IPS-NIHi7 (cell line): ENCODE results near the gene CTNNAL1.
"Not testable (repeated sequence)": the region's sequence is repeated elsewhere in the genome, so short reads cannot be mapped to it uniquely, and the experiment has no call there.

Experiments used
- DNase-seq: peaks from one replicate; pipeline ENCODE4 v3.0.0; 2012; ENCODE audit warnings: mixed read lengths; ENCODE audit errors: extremely low spot score

The CTNNAL1 gene

DNA sequence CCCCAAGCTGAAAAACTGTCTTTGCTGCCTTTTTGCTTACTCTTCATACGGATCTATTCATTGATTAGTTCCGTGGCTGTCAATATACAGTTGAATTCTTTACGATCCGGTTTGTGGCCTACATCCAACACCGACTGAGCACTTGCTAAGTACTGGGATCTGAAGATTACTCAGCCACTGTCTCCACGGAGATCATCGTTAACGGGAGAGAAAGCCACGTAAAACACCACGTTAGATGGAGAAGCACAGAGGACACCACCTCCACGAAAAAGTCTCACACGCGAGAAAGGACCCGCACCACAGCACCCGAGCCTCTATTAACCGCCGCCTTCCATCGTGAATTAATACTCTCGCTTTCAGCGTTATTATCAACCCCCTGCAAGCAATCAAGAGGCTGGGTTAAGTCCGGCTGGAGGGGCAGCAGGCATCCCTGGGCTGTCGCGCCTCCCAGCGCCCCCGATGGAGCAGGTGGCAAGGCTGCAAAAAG is 80.0 kb downstream of the CTNNAL1 start:
- no peak for DNase-seq

DNA sequence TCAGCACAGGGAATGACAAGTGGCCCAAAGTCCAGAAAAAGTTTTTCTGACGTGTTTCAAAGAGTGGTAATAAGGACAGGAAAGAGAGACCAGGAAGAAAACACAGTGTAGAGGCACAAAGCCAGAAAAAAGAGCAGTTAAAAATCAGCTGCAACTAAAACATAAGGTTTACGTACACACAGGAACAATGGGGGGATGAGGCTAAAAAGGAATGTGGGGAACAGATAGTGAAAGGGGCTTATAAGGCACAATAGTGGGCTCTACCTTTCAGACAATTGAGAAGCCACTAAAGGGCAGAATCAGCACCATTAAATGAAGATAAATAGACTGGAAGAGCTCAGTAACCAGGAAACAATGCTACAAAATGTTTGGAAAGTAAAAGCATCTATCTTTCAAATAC is 84.9 kb downstream of the CTNNAL1 start:
- DNase-seq = no peak

DNA sequence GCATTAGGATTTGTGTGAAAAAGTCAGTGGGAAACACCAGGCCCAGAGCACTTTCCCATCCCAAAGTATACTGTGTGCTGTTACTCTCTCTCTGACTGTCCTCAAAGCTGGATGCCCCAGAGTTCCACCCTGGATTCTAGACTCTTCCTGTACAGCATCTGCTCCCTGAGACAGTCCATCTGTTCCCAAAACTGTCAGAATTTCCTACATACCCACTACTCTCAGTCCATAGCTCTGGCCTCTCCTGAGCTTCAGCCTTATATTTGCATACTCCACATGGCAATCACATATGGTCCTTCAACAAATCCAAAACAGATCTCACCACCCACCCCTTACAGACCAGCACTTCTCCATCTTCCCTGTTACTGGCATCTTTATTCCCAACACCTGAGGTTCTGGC is 88.8 kb downstream of the CTNNAL1 start:
- DNase-seq = no peak

GRCh38 chr9:108921200-108921599 is 92.1 kb downstream of the CTNNAL1 start:
- DNase-seq = no peak

DNA sequence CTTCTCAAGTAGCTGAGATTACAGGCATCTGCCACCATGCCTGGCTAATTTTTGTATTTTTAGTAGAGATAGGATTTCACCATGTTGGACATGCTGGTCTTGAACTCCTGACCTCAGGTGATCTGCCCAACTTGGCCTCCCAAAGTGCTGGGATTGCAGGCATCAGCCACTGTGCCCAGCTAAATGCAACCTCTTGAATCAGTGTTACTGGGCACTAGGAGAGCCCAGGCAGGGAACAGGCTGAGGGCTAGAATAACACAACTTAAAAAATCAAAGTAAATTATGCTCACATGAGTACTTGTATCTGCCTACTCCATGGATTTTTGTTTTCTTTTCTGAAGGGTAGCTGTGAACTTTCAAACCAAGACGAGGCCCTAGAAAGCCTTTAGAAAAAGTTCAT is 92.9 kb downstream of the CTNNAL1 start:
- not testable (repeated sequence) for DNase-seq

DNA sequence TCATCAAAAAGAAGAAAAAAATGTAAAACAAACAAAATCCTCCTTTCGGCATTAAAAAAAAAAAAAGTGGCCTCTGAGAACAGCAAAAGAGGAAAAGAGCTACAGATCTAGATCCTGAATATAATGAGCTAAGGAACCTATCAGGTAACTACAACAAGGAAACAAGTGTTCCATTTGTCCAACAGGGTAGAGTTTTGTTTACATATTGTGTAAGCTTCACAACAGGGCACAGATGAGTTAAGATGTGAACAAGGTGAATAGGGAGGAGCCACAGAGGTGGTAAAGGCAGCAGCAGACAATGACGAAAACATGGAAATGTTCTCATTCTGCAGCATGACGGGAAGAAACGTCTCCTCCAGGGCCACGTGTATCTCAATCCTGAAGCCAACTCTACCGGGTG is 93.8 kb downstream of the CTNNAL1 start:
- no peak for DNase-seq

- no peak for DNase-seq
Measured at GRCh38 chr9:108913391-108913790, 99.9 kb downstream of the CTNNAL1 start.

DNA sequence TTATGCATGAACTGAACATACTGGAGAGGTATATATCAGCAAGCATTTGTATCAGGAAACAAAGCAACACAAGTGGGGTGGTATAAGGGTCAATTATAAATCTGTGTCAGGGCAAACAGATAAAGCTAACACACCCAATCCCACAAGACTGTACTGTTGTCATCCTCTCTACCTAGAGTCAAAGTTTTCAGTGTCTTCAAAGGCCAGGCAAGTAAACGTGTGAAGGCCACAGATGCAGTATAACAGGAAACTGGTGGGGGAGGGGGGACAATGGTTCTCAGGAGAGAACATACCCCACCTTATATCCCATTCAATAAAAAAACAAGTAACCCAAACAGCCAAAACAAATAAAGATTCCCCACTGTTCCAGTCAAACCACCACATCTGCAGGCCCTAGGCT is 101.5 kb downstream of the CTNNAL1 start:
- no peak for DNase-seq

DNA sequence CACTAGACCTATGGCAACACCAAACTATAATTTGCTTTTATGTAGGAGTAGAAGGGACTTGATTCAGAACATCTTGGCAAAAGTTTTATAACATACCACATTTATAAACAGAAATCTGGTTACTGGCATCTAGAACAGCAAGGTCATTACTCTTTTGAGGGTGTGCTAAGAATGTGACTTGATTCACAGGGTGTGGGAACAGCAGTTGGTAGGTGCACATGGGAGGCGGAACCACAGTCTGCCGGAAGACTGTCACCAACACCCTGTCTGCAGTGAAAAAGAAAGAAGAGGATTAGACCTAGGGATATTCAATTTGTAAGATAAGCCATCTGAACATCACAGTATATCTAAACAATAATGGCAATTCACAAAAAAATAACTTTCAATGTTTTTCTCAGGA is 102.4 kb downstream of the CTNNAL1 start:
- no peak for DNase-seq

DNA sequence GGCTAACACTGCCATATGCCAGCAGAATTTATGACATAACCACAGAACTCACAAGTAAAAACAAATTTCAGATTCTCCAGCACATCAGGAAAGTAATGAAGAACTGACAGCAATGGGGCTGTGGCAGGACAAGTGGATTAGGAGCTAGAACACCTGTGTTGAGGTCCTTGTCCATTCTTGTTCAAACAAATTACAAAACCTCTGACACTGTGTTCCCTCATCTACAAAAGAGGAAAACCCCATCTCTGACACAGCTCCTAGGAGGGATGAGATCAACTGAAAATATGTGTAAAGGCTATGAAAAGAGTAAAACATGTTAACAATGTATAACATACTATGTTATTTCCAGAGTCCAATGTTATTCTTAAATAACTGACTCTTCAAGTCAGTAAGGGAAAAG is 102.9 kb downstream of the CTNNAL1 start:
- no peak for DNase-seq

GRCh38 chr9:108905494-108905893 is 107.8 kb downstream of the CTNNAL1 start:
- no peak for DNase-seq

DNA sequence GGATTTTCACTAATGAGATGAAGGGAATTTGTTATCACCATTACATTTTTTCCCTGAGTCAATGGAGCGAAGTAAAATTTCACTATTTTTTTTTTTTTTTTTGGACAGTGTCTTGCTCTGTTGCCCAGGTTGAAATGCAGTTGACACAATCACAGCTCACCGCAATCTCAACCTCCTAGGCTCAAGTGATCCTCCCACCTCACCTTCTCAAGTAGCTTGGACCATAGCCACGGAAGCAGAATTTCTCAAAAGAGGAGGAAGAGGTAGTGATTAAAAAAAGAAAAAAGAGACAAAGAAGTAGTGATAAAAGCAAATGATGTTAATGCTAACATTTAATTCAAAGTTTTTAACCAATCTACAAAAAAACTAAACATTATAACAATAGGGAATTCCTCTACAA is 109.1 kb downstream of the CTNNAL1 start:
- DNase-seq = no peak

- no peak for DNase-seq
Measured at GRCh38 chr9:108903420-108904103, 109.7 kb downstream of the CTNNAL1 start.

GRCh38 chr9:108900176-108900575 is 113.1 kb downstream of the CTNNAL1 start:
- no peak for DNase-seq

GRCh38 chr9:108899023-108899695 is 114.1 kb downstream of the CTNNAL1 start:
- not testable (repeated sequence) for DNase-seq

DNA sequence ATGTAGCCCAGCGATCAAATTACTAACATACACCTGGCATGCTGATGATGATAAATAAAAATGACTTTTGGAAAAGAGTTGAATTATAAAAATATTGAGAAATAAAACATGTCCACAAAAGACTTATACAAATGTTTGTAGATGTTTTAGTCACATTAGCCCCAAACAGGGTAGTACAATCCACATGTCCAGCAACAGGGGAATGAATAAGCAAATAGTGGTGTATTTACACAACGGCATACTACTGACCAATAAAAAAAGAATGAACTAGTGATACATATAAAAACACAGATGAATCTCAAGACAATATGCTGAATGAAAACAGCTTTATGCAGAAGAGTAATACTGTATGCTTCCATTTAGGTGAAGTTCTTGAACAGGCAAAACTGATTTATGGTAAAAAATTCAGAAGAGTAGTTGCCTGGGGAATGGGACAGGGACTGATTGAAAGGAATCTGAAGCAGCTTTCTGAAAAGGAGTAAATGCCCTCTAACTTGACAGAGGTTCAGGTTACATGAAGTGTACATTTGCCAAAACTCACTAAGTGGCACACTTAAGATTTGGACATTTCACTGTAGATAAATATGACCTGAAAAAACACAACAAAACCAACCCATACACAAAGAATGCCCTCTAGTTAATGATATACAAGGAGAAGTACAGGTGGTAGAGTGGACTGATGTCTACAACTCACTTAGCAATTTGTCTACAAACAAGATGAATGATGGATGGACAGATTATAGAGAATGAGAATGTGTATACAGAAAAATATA is 115.8 kb downstream of the CTNNAL1 start:
- no peak for DNase-seq

DNA sequence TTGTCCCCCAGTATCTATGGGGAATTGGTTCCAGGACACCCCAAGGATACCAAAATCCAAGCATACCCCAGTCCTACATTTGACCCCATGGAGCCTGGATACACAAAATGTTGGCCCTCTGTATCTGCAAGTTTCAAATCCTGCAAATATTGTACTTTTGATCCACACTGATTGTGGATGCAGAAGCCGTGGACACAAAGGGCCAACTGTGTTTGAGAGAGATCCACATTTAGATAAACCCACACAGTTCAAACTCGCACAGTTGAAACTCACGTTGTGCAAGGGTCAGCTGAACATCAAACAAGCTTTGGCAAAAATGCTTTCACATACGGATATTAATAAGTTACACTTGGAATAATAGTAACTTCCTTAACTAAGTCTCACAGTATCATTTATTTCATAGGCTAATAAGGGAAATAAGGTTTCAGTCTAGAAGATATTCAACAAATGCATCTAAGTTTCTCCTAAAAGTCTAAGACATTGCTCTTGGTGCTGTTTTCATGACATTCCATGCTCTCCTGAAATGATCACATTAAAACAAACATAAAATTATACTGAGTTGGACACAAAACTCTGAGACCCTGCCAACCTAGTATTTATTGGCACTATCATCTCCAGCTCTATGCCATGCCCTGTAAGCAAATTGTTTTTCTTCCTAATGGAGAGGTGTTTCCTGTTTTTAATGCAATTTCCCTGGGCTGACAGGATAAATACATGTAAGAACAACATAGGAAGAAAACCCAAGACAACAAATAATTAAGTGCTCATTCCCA is 118.9 kb downstream of the CTNNAL1 start:
- no peak for DNase-seq
